Brain microvascular endothelial cell (primary cell): Measurements from ENCODE around the gene CPZ.
"Not testable (repeated sequence)": the region's sequence is repeated elsewhere in the genome, so short reads cannot be mapped to it uniquely, and the experiment has no call there.

ENCODE experiments used
- DNase-seq: peaks from one replicate; pipeline ENCODE4 v3.0.0-alpha.2; 2020
- H3K27ac ChIP-seq: fragments of 250-450 bp; sonication (Bioruptor Pico); 2 replicates; pipeline ENCODE4 v1.5.1; 2020; ENCODE audit warnings: mild to moderate bottlenecking, moderate library complexity
- H3K27me3 ChIP-seq: fragments of 250-450 bp; sonication (Bioruptor Pico); replicated peaks from 2 replicates; pipeline ENCODE4 v1.5.1; 2020; ENCODE audit warnings: mild to moderate bottlenecking
- H3K36me3 ChIP-seq: fragments of 250-450 bp; sonication (Bioruptor Pico); replicated peaks from 2 replicates; pipeline ENCODE4 v1.5.1; 2020; ENCODE audit warnings: mild to moderate bottlenecking
- H3K4me3 ChIP-seq: 2 replicates; pipeline ENCODE4 v1.5.1; 2011; ENCODE audit warnings: low read depth, mild to moderate bottlenecking, control low read depth, low read length, moderate library complexity
- in situ Hi-C: cut with HindIII; loops from 2 replicates; pipeline ENCODE4 v1.10.0; 2017; ENCODE audit warnings: low sequenced_read_pairs, low pct_ligation_motif_present
- TF ChIP-seq, protein P1 (sequence below): IDR thresholded peaks from 2 replicates; pipeline ENCODE4 v1.5.1; 2011; ENCODE audit warnings: low read depth, mild to moderate bottlenecking, moderate library complexity, low read length, control low read depth, inconsistent platforms; ENCODE audit errors: missing control alignments

Gene CPZ

DNA sequence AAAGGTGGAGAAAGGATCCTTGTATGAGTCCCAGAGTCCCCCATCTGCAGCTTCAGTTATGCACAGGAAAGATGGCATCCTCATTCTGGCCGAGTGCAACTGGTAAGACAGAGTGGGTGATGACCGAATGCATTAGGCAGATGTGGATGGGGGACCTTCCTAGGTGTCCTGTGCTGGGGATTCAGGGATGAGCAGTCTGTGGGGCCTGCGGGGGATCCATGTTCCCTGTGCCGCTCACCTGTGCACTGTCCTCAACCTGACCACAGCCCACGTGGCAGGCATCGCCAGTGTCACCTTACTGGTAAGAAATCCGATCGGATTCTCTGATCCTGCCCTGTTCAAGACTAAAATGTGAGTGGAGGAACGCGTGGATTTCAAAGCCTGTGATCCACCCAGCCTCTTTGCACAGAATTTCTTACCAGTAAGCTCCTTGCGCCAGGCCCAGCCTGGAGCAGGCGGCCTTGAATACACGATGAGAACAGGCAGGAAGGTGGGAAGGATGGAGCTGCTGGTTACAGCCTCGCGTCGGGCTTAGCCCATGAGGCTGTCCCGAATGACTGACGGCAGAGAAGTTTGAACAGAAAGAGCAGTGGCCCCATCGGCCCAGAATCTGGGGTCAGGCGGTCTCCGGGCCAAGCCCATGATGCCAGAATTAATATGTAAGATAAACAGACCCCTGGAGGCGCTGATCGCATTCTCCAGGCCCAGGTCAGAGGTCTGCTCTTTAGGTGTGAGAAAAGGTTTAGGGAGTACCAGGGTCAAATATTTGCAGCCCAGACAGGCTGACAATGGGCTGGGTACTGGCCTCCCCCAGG, 56.5 kb downstream of the CPZ start:
- no peak overlapping the region for H3K4me3 ChIP-seq
- H3K36me3 ChIP-seq, result no peaks in the 10 kb centered on the region
- no peak overlapping the region for H3K27ac ChIP-seq
- TF ChIP-seq, protein P1, sequence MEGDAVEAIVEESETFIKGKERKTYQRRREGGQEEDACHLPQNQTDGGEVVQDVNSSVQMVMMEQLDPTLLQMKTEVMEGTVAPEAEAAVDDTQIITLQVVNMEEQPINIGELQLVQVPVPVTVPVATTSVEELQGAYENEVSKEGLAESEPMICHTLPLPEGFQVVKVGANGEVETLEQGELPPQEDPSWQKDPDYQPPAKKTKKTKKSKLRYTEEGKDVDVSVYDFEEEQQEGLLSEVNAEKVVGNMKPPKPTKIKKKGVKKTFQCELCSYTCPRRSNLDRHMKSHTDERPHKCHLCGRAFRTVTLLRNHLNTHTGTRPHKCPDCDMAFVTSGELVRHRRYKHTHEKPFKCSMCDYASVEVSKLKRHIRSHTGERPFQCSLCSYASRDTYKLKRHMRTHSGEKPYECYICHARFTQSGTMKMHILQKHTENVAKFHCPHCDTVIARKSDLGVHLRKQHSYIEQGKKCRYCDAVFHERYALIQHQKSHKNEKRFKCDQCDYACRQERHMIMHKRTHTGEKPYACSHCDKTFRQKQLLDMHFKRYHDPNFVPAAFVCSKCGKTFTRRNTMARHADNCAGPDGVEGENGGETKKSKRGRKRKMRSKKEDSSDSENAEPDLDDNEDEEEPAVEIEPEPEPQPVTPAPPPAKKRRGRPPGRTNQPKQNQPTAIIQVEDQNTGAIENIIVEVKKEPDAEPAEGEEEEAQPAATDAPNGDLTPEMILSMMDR, result no peak
- peaks cover 19% of the 10 kb centered on the region for H3K27me3 ChIP-seq
- in situ Hi-C loops, result no loop called here
- DNase-seq, result no peak

DNA sequence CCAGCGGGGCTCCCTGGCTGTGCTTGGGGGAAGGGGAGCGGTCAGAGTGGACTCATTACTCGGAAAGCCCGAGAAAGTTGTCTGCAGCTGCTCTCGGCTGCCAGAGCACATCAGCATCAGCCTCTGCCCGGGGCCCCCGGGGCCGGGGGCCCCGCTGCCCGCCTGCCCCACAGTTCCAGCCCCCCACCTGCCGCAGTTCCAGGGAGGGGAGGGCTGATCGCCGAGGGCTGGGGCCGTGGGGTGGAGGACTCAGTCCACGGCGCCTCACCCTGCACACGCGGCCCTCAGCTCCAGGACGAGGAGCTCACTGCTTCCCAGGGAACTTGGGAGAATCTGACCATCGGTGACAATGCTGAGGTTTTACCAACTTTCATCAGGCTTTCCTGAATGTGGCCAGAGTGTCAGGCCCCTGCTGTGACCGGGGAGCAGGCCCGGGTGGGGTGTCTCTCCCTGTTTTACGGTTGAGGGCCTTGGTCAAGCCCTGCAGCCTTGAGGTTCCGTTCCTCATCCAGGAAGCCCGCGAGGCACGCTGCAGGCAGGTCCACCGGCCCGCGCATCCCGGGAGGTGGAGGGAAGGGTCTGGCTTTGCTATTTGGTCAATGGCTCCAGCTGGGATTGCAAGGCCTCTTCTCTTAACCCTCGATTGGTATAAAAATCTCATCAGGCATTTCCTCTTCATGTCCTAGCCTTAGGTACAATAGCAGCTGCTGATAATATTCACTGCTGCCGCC, 57.2 kb downstream of the CPZ start:
- no peak overlapping the region for H3K27ac ChIP-seq
- H3K36me3 ChIP-seq, result no peaks in the 10 kb centered on the region
- no peak overlapping the region for H3K4me3 ChIP-seq
- DNase-seq, result no peak
- TF ChIP-seq, protein P1, result no peak
- peaks cover 19% of the 10 kb centered on the region for H3K27me3 ChIP-seq
- in situ Hi-C loops, result no loop called here

DNA sequence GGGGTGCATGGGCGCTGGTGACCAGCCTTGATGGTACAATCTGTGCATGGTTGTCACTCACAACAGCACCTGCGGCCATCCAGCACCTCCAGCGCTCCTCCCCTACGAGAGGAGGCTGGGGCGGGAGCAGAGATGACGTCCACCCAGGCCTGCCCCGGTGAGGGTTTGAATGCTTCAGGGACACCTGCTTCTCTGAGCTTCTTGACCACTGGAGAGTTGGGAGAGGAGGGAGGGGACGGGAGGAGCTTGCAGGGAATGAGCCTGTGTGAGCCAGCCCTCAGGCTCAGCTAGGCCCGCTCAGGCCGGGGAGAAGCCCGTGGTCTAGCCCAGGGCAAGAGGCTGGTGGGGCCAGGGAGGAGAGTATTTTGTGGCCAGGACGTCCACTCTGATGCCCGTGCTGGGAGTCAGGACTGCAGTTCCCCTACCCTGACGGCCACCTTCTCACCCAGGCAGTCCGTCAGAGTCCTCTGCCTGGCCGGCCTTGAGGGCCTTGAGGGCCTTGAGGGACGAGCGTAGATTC, 59.2 kb downstream of the CPZ start:
- in situ Hi-C loops, result no loop called here
- no peak overlapping the region for H3K4me3 ChIP-seq
- H3K27me3 ChIP-seq, result peaks cover 19% of the 10 kb centered on the region
- no peaks in the 10 kb centered on the region for H3K36me3 ChIP-seq
- DNase-seq, result no peak
- H3K27ac ChIP-seq, result no peak overlapping the region
- TF ChIP-seq, protein P1, result no peak

DNA sequence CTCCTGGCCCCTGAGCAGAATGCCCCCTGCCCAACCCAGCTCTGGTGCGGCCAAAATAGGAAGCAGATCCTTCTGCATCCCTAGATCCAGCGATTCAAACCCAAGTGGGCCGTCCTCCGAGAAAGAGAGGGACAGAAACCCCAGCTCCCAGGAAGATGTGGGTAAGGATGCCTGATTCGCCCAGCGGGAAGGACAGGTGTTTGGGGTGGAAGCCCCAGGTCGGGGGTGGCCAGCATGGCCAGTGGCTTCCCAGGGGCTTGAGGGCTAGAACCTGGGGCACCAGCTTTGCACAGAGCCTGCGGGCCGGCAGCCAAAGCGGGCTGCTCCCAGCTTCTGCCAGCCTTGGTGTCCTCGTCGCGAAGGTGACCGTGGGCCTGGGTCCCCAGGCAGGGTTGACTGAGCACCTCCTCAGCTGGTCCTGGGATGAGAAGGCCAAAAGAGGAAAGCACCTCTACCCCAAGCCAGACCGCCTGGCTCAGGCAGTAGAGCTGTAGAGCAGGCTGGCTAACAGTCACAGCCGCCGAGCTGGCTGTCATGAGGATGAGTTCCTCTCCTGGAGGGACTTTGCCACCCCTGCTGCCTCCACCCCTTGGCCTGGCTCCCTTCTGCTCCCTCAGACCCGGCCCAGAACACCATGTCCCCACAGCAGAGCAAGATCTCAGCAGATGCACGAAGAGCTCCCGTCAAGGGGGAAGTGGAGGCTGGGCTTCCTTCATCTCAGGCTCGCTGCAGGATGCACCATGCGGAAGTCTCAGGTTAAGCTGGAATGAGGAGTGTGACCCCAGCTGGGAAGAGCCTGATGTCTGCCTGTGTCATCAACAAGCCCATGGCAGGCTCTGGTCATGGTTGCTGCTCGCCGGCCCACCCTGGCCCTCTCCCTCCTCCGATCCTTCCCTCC, 59.9 kb downstream of the CPZ start:
- TF ChIP-seq, protein P1, result no peak

DNA sequence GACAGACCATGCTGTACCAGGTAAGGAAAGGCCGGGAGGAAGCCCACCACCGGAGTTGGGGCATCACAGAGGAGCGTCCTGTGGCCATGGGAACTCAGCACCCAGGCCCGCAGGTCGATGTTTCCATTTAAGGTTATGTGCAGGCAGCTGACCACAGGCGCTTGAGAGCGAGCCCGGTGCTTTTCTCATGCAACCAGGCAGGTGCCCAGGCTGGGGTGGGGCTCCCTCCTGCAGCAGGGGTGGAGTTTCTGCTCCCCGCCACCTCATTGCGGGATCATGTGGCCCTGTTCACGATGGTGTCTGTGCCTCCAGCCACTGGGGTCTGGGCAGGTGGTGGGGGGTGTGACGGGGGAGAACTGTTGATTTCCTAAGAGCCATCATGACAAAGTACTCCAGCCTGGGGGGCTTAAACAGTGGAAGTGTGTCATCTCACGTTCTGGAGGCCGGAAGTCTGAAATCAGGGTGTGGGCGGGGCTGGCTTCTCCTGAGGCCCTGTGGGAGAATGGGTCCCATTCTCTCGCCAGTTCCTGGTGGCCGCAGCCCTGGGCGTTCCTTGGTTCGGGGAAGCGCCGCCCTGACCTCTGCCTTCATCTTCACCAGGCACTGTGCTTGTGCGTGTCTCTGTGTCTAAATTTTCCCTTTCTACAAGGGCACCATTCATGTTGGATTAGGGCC, 60.9 kb downstream of the CPZ start:
- H3K27ac ChIP-seq, result no peak overlapping the region
- TF ChIP-seq, protein P1, result no peak
- peaks cover 16% of the 10 kb centered on the region for H3K27me3 ChIP-seq
- no peak for DNase-seq
- in situ Hi-C loops, result no loop called here
- no peak overlapping the region for H3K4me3 ChIP-seq
- H3K36me3 ChIP-seq, result no peaks in the 10 kb centered on the region

More for the DNA sequence above, 59.9 kb downstream of the CPZ start:
- Histone ChIP-seq H3K4me3 (no peak overlapping the region), H3K36me3 (no peaks in the 10 kb centered on the region), H3K27ac (no peak overlapping the region), H3K27me3 (peaks cover 19% of the 10 kb centered on the region)
- in situ Hi-C loops, result no loop called here
- no peak for DNase-seq

DNA sequence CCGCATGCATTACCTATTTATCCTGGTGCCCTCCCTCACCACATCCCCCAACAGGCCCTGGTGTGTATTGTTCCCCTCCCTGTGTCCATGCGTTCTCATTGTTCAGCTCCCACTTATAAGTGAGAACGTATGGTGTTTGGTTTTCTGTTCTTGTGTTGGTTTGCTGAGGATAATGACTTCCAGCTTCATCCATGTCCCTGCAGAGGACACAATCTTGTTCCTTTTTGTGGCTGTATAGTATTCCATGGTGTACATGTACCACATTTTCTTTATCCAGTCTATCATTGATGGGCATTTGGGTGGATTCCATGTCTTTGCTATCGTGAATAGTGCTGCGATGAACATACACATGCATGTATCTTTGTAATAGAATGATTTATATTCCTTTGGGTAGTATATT, 61.6 kb downstream of the CPZ start:
- not testable (repeated sequence) for H3K36me3 ChIP-seq

More for the DNA sequence above, 61.6 kb downstream of the CPZ start:
- H3K4me3 ChIP-seq, in situ Hi-C loops, H3K27ac ChIP-seq, DNase-seq: not testable (repeated sequence)
- H3K27me3 ChIP-seq, result peaks cover 12% of the 10 kb centered on the region
